ENCODE results near the gene TMEM147.
A peak's percentile ranks its signal among the peaks of the same experiment; 100 is the strongest.

The TMEM147 gene

GRCh38 chr19:35545001-35545854 is at the start of gene TMEM147:
Gene TMEM147, plus strand, starts transcription at chr19:35545626. Its CDS starts 114 bp downstream, at chr19:35545740.
- H3K4me3 ChIP-seq (ENCODE audit: low read length in 2 of 2) = peak within 1 kb of the TSS; percentile 87 to 88
- peak within 1 kb of the TSS; percentile 90 to 95 for H3K9ac ChIP-seq (ENCODE audit: low read length in 2 of 2)
- no peaks in the 10 kb centered on the region for H3K9me3 ChIP-seq (ENCODE audit: control insufficient read depth in 2 of 2, low read length in 2 of 2)
- no peaks in the 10 kb centered on the region for H3K27me3 ChIP-seq (ENCODE audit: control insufficient read depth in 1 of 2, insufficient read depth in 2 of 2, low read length in 2 of 2)
- peaks cover 27% of the 10 kb centered on the region for H3K4me1 ChIP-seq (ENCODE audit: control insufficient read depth, insufficient read depth, low read length)
- H3K27ac ChIP-seq (ENCODE audit: low read length) = peak within 1 kb of the TSS; percentile 76
- H3K36me3 ChIP-seq (ENCODE audit: control insufficient read depth in 2 of 2, insufficient read depth in 2 of 2, low read length in 2 of 2) = peaks cover 0 to 8% of the 10 kb centered on the region in 2 donors

GRCh38 chr19:35497406-35497805 is 48.0 kb upstream of the TMEM147 start:
- H3K4me1 ChIP-seq (ENCODE audit: control insufficient read depth, insufficient read depth, low read length) = peaks cover 6% of the 10 kb centered on the region
- H3K27ac ChIP-seq (ENCODE audit: low read length) = no peak overlapping the region
- H3K9me3 ChIP-seq (ENCODE audit: control insufficient read depth in 2 of 2, low read length in 2 of 2) = no peaks in the 10 kb centered on the region
- no peaks in the 10 kb centered on the region for H3K36me3 ChIP-seq (ENCODE audit: control insufficient read depth in 2 of 2, insufficient read depth in 2 of 2, low read length in 2 of 2)
- H3K9ac ChIP-seq (ENCODE audit: low read length in 2 of 2) = no peak overlapping the region
- peaks cover 0 to 6% of the 10 kb centered on the region in 2 donors for H3K27me3 ChIP-seq (ENCODE audit: control insufficient read depth in 1 of 2, insufficient read depth in 2 of 2, low read length in 2 of 2)
- no peak overlapping the region for H3K4me3 ChIP-seq (ENCODE audit: low read length in 2 of 2)

GRCh38 chr19:35498220-35498619 is 47.2 kb upstream of the TMEM147 start:
- peaks cover 0 to 3% of the 10 kb centered on the region in 2 donors for H3K27me3 ChIP-seq (ENCODE audit: control insufficient read depth in 1 of 2, insufficient read depth in 2 of 2, low read length in 2 of 2)
- no peak overlapping the region for H3K4me3 ChIP-seq (ENCODE audit: low read length in 2 of 2)
- H3K9me3 ChIP-seq (ENCODE audit: control insufficient read depth in 2 of 2, low read length in 2 of 2) = no peaks in the 10 kb centered on the region
- no peak overlapping the region for H3K27ac ChIP-seq (ENCODE audit: low read length)
- no peak overlapping the region for H3K9ac ChIP-seq (ENCODE audit: low read length in 2 of 2)
- peaks cover 6% of the 10 kb centered on the region for H3K4me1 ChIP-seq (ENCODE audit: control insufficient read depth, insufficient read depth, low read length)
- no peaks in the 10 kb centered on the region for H3K36me3 ChIP-seq (ENCODE audit: control insufficient read depth in 2 of 2, insufficient read depth in 2 of 2, low read length in 2 of 2)

GRCh38 chr19:35498984-35499527 is 46.4 kb upstream of the TMEM147 start:
- no peak overlapping the region for H3K9ac ChIP-seq (ENCODE audit: low read length in 2 of 2)
- H3K36me3 ChIP-seq (ENCODE audit: control insufficient read depth in 2 of 2, insufficient read depth in 2 of 2, low read length in 2 of 2) = no peaks in the 10 kb centered on the region
- peaks cover 6% of the 10 kb centered on the region for H3K4me1 ChIP-seq (ENCODE audit: control insufficient read depth, insufficient read depth, low read length)
- no peak overlapping the region for H3K4me3 ChIP-seq (ENCODE audit: low read length in 2 of 2)
- H3K9me3 ChIP-seq (ENCODE audit: control insufficient read depth in 2 of 2, low read length in 2 of 2) = no peaks in the 10 kb centered on the region
- H3K27ac ChIP-seq (ENCODE audit: low read length) = no peak overlapping the region
- H3K27me3 ChIP-seq (ENCODE audit: control insufficient read depth in 1 of 2, insufficient read depth in 2 of 2, low read length in 2 of 2) = peaks cover 0 to 3% of the 10 kb centered on the region in 2 donors

- peaks cover 0 to 2% of the 10 kb centered on the region in 2 donors for H3K27me3 ChIP-seq (ENCODE audit: control insufficient read depth in 1 of 2, insufficient read depth in 2 of 2, low read length in 2 of 2)
- H3K9ac ChIP-seq (ENCODE audit: low read length in 2 of 2) = no peak overlapping the region
- H3K36me3 ChIP-seq (ENCODE audit: control insufficient read depth in 2 of 2, insufficient read depth in 2 of 2, low read length in 2 of 2) = no peaks in the 10 kb centered on the region
- no peak overlapping the region for H3K27ac ChIP-seq (ENCODE audit: low read length)
- H3K9me3 ChIP-seq (ENCODE audit: control insufficient read depth in 2 of 2, low read length in 2 of 2) = no peaks in the 10 kb centered on the region
- H3K4me3 ChIP-seq (ENCODE audit: low read length in 2 of 2) = no peak overlapping the region
- peaks cover under 1% of the 10 kb centered on the region for H3K4me1 ChIP-seq (ENCODE audit: control insufficient read depth, insufficient read depth, low read length)
Observed at GRCh38 chr19:35500611-35501010, 44.8 kb upstream of the TMEM147 start.

- no peaks in the 10 kb centered on the region for H3K36me3 ChIP-seq (ENCODE audit: control insufficient read depth in 2 of 2, insufficient read depth in 2 of 2, low read length in 2 of 2)
- no peaks in the 10 kb centered on the region for H3K4me1 ChIP-seq (ENCODE audit: control insufficient read depth, insufficient read depth, low read length)
- no peak overlapping the region for H3K4me3 ChIP-seq (ENCODE audit: low read length in 2 of 2)
- peaks cover 0 to 2% of the 10 kb centered on the region in 2 donors for H3K27me3 ChIP-seq (ENCODE audit: control insufficient read depth in 1 of 2, insufficient read depth in 2 of 2, low read length in 2 of 2)
- H3K27ac ChIP-seq (ENCODE audit: low read length) = no peak overlapping the region
- H3K9me3 ChIP-seq (ENCODE audit: control insufficient read depth in 2 of 2, low read length in 2 of 2) = no peaks in the 10 kb centered on the region
- H3K9ac ChIP-seq (ENCODE audit: low read length in 2 of 2) = no peak overlapping the region
Observed at GRCh38 chr19:35501684-35502083, 43.7 kb upstream of the TMEM147 start.

GRCh38 chr19:35502751-35503150 is 42.7 kb upstream of the TMEM147 start:
- no peaks in the 10 kb centered on the region for H3K4me1 ChIP-seq (ENCODE audit: control insufficient read depth, insufficient read depth, low read length)
- no peaks in the 10 kb centered on the region for H3K36me3 ChIP-seq (ENCODE audit: control insufficient read depth in 2 of 2, insufficient read depth in 2 of 2, low read length in 2 of 2)
- H3K27ac ChIP-seq (ENCODE audit: low read length) = no peak overlapping the region
- no peak overlapping the region for H3K9ac ChIP-seq (ENCODE audit: low read length in 2 of 2)
- peaks cover 5 to 9% of the 10 kb centered on the region in 2 donors for H3K27me3 ChIP-seq (ENCODE audit: control insufficient read depth in 1 of 2, insufficient read depth in 2 of 2, low read length in 2 of 2)
- no peak overlapping the region for H3K4me3 ChIP-seq (ENCODE audit: low read length in 2 of 2)
- no peaks in the 10 kb centered on the region for H3K9me3 ChIP-seq (ENCODE audit: control insufficient read depth in 2 of 2, low read length in 2 of 2)

- Histone ChIP-seq H3K27me3 (ENCODE audit: control insufficient read depth in 1 of 2, insufficient read depth in 2 of 2, low read length in 2 of 2) (peaks cover 29 to 33% of the 10 kb centered on the region in 2 donors), H3K4me3 (ENCODE audit: low read length in 2 of 2) (no peak overlapping the region), H3K36me3 (ENCODE audit: control insufficient read depth in 2 of 2, insufficient read depth in 2 of 2, low read length in 2 of 2) (no peaks in the 10 kb centered on the region), H3K27ac (ENCODE audit: low read length) (no peak overlapping the region), H3K4me1 (ENCODE audit: control insufficient read depth, insufficient read depth, low read length) (peaks cover 10% of the 10 kb centered on the region), H3K9ac (ENCODE audit: low read length in 2 of 2) (no peak overlapping the region), H3K9me3 (ENCODE audit: control insufficient read depth in 2 of 2, low read length in 2 of 2) (no peaks in the 10 kb centered on the region)
Observed at GRCh38 chr19:35506011-35506410, 39.4 kb upstream of the TMEM147 start.

GRCh38 chr19:35507561-35507960 is 37.9 kb upstream of the TMEM147 start:
- Histone ChIP-seq H3K27ac (ENCODE audit: low read length) (no peak overlapping the region), H3K4me1 (ENCODE audit: control insufficient read depth, insufficient read depth, low read length) (peaks cover 10% of the 10 kb centered on the region), H3K9ac (ENCODE audit: low read length in 2 of 2) (no peak overlapping the region), H3K9me3 (ENCODE audit: control insufficient read depth in 2 of 2, low read length in 2 of 2) (no peaks in the 10 kb centered on the region), H3K4me3 (ENCODE audit: low read length in 2 of 2) (no peak overlapping the region), H3K36me3 (ENCODE audit: control insufficient read depth in 2 of 2, insufficient read depth in 2 of 2, low read length in 2 of 2) (no peaks in the 10 kb centered on the region), H3K27me3 (ENCODE audit: control insufficient read depth in 1 of 2, insufficient read depth in 2 of 2, low read length in 2 of 2) (peaks cover 36 to 39% of the 10 kb centered on the region in 2 donors)

- no peak overlapping the region for H3K4me3 ChIP-seq (ENCODE audit: low read length in 2 of 2)
- peaks cover 10% of the 10 kb centered on the region for H3K4me1 ChIP-seq (ENCODE audit: control insufficient read depth, insufficient read depth, low read length)
- no peak overlapping the region for H3K9ac ChIP-seq (ENCODE audit: low read length in 2 of 2)
- H3K36me3 ChIP-seq (ENCODE audit: control insufficient read depth in 2 of 2, insufficient read depth in 2 of 2, low read length in 2 of 2) = no peaks in the 10 kb centered on the region
- no peaks in the 10 kb centered on the region for H3K9me3 ChIP-seq (ENCODE audit: control insufficient read depth in 2 of 2, low read length in 2 of 2)
- H3K27me3 ChIP-seq (ENCODE audit: control insufficient read depth in 1 of 2, insufficient read depth in 2 of 2, low read length in 2 of 2) = peaks cover 38 to 44% of the 10 kb centered on the region in 2 donors
- no peak overlapping the region for H3K27ac ChIP-seq (ENCODE audit: low read length)
Observed at GRCh38 chr19:35508129-35508528, 37.3 kb upstream of the TMEM147 start.

All from stomach smooth muscle (tissue), 2 donors.